MM.1S (cell line): ENCODE results near the gene ZNF267.

Experiments
- DNase-seq: peaks from one replicate; pipeline ENCODE4 v3.0.0-alpha.2; 2015
- H2AFZ ChIP-seq: fragments of 300-600 bp; sonication (generic); 2 replicates; pipeline ENCODE4 v1.6.0; 2016; ENCODE audit warnings: antibody characterized with exemption, low read length
- H3F3A ChIP-seq: fragments of 300-600 bp; sonication (generic); 2 replicates; pipeline ENCODE4 v1.6.1; 2016; ENCODE audit warnings: mild to moderate bottlenecking, antibody characterized with exemption, low read length, moderate library complexity, mixed read lengths; ENCODE audit not compliant: insufficient read depth
- H3K27ac ChIP-seq: fragments of 300-600 bp; sonication (generic); 2 replicates; pipeline ENCODE4 v1.5.1; 2016; ENCODE audit warnings: mild to moderate bottlenecking, low read length
- H3K27me3 ChIP-seq: fragments of 300-600 bp; sonication (generic); replicated peaks from 2 replicates; pipeline ENCODE4 v1.6.0; 2016; ENCODE audit warnings: low read length; ENCODE audit not compliant: insufficient read depth
- H3K36me3 ChIP-seq: fragments of 300-600 bp; sonication (generic); replicated peaks from 2 replicates; pipeline ENCODE4 v1.6.1; 2016; ENCODE audit warnings: mild to moderate bottlenecking, low read length, mixed read lengths; ENCODE audit not compliant: insufficient read depth
- H3K4me1 ChIP-seq: fragments of 300-600 bp; sonication (generic); 2 replicates; pipeline ENCODE4 v1.6.1; 2016; ENCODE audit warnings: low read length, mixed read lengths
- H3K4me2 ChIP-seq: fragments of 300-600 bp; sonication (generic); 2 replicates; pipeline ENCODE4 v1.6.0; 2016; ENCODE audit warnings: low read depth, low read length
- H3K4me3 ChIP-seq: fragments of 300-600 bp; sonication (generic); 2 replicates; pipeline ENCODE4 v1.5.1; 2016; ENCODE audit warnings: low read length, mixed read lengths
- H3K79me2 ChIP-seq: fragments of 300-600 bp; sonication (generic); 2 replicates; pipeline ENCODE4 v1.6.1; 2016; ENCODE audit warnings: mixed run types, low read length, mixed read lengths
- H3K9ac ChIP-seq: fragments of 300-600 bp; sonication (generic); 2 replicates; pipeline ENCODE4 v1.6.1; 2016; ENCODE audit warnings: low read length, mixed read lengths
- H3K9me2 ChIP-seq: fragments of 300-600 bp; sonication (generic); replicated peaks from 2 replicates; pipeline ENCODE4 v1.6.1; 2016; ENCODE audit warnings: mild to moderate bottlenecking, low read length, mixed read lengths; ENCODE audit not compliant: insufficient read depth
- H3K9me3 ChIP-seq: fragments of 300-600 bp; sonication (generic); replicated peaks from 2 replicates; pipeline ENCODE4 v1.6.1; 2016; ENCODE audit warnings: mild to moderate bottlenecking, low read length, mixed read lengths; ENCODE audit not compliant: insufficient read depth
- H4K20me1 ChIP-seq: fragments of 300-600 bp; sonication (generic); 2 replicates; pipeline ENCODE4 v1.6.1; 2016; ENCODE audit warnings: mild to moderate bottlenecking, low read length, moderate library complexity, mixed read lengths; ENCODE audit not compliant: insufficient read depth
- EZH2 ChIP-seq: fragments of 300-600 bp; sonication (generic); optimal IDR thresholded peaks from 2 replicates; pipeline ENCODE3; 2017; ENCODE audit warnings: low read depth, mild to moderate bottlenecking, antibody characterized with exemption, low read length, mixed read lengths
- EZH2phosphoT487 ChIP-seq: fragments of 300-600 bp; sonication (generic); IDR thresholded peaks from 2 replicates; pipeline ENCODE4 v1.6.1; 2018; ENCODE audit warnings: antibody characterized with exemption, low read length
- TF ChIP-seq, protein P1 (sequence below): fragments of 300-600 bp; sonication (generic); IDR thresholded peaks from 2 replicates; pipeline ENCODE4 v1.5.1; 2016; ENCODE audit warnings: antibody characterized with exemption, low read length, mixed read lengths

Gene ZNF267

DNA sequence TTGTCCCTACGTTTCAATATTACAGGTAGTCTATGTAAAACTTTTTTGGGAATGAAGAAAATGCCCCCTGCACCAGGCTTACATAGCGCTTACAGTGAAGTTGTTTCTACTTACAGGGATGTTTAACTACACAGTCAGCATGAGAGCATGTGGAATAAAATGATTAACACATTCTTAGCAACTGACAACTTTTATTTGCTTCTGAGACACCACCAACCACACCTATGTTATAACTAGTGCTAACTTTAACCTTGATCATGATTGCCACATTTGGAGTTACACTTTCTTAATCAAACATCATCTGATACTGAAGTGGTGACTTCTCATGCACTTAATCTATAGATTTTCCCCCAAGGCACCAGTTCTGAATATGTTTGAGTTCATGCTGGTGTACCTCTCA is 20.3 kb upstream of the ZNF267 start:
- TF ChIP-seq, protein P1, sequence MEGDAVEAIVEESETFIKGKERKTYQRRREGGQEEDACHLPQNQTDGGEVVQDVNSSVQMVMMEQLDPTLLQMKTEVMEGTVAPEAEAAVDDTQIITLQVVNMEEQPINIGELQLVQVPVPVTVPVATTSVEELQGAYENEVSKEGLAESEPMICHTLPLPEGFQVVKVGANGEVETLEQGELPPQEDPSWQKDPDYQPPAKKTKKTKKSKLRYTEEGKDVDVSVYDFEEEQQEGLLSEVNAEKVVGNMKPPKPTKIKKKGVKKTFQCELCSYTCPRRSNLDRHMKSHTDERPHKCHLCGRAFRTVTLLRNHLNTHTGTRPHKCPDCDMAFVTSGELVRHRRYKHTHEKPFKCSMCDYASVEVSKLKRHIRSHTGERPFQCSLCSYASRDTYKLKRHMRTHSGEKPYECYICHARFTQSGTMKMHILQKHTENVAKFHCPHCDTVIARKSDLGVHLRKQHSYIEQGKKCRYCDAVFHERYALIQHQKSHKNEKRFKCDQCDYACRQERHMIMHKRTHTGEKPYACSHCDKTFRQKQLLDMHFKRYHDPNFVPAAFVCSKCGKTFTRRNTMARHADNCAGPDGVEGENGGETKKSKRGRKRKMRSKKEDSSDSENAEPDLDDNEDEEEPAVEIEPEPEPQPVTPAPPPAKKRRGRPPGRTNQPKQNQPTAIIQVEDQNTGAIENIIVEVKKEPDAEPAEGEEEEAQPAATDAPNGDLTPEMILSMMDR, result no peak
- TF ChIP-seq EZH2 (no peak), EZH2phosphoT487 (no peak)
- Histone ChIP-seq H3K4me2 (no peak overlapping the region), H3K9me2 (no peaks in the 10 kb centered on the region), H3K4me3 (no peak overlapping the region), H3K9ac (no peak overlapping the region), H3K9me3 (no peaks in the 10 kb centered on the region), H2AFZ (no peak overlapping the region), H3K4me1 (no peaks in the 10 kb centered on the region), H3K79me2 (no peaks in the 10 kb centered on the region), H3K27me3 (no peaks in the 10 kb centered on the region), H3F3A (no peaks in the 10 kb centered on the region), H4K20me1 (no peaks in the 10 kb centered on the region), H3K27ac (no peak overlapping the region), H3K36me3 (no peaks in the 10 kb centered on the region)
- no peak for DNase-seq

DNA sequence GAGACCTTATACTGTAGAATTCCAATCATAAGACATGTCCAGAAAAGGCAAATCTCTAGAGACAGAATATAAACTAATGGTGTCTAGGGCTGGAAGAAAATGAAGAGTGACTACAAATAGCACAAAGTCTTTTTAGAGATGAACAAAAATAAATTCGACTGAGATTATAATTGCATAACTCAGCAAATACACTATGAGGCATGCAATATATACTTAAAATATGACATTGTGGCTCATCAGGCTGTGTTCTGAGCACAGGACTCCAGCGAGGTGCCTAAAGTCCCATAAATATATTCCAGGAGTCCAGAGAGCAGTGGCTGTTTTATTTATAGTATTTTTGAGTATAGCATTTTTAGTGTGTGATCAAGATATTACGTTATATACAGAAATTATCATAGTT is 13.1 kb upstream of the ZNF267 start:
- H3K9me3 ChIP-seq, result no peaks in the 10 kb centered on the region
- DNase-seq, result no peak
- TF ChIP-seq EZH2 (no peak), EZH2phosphoT487 (no peak)
- TF ChIP-seq, protein P1, result no peak
- H3K9ac ChIP-seq, result no peak overlapping the region
- no peaks in the 10 kb centered on the region for H3K4me1 ChIP-seq
- H4K20me1 ChIP-seq, result no peaks in the 10 kb centered on the region
- H3K9me2 ChIP-seq, result no peaks in the 10 kb centered on the region
- no peak overlapping the region for H2AFZ ChIP-seq
- no peaks in the 10 kb centered on the region for H3K79me2 ChIP-seq
- H3K4me2 ChIP-seq, result no peak overlapping the region
- no peaks in the 10 kb centered on the region for H3F3A ChIP-seq
- no peak overlapping the region for H3K27ac ChIP-seq
- no peaks in the 10 kb centered on the region for H3K36me3 ChIP-seq
- H3K27me3 ChIP-seq, result no peaks in the 10 kb centered on the region
- H3K4me3 ChIP-seq, result no peak overlapping the region

DNA sequence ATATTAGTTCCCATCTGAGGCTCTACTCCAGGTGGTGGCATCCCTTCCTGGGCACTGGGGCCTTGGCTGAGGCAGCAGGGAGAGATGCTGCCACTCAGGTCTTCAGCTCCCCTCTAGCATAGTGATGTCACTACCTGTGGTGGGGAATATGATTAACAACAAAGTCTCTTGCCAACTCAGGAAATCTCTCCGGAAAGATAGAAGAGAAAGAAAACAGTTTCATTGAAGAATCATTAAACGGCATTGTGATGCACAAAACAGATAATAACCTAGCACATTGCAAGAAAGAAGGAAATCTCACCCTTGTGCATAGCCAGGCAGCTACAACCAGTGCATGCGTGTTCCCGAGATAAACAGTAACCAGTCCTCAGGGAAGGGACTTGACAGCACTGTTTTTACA is 12.2 kb upstream of the ZNF267 start:
- no peaks in the 10 kb centered on the region for H4K20me1 ChIP-seq
- no peak overlapping the region for H3K9ac ChIP-seq
- H3K27me3 ChIP-seq, result no peaks in the 10 kb centered on the region
- H3K4me1 ChIP-seq, result no peaks in the 10 kb centered on the region
- H3K36me3 ChIP-seq, result no peaks in the 10 kb centered on the region
- no peaks in the 10 kb centered on the region for H3K9me2 ChIP-seq
- H3K4me2 ChIP-seq, result no peak overlapping the region
- H3K9me3 ChIP-seq, result no peaks in the 10 kb centered on the region
- no peak overlapping the region for H3K4me3 ChIP-seq
- no peak overlapping the region for H3K27ac ChIP-seq
- no peak overlapping the region for H2AFZ ChIP-seq
- no peaks in the 10 kb centered on the region for H3K79me2 ChIP-seq
- no peak for DNase-seq
- TF ChIP-seq EZH2phosphoT487 (no peak), EZH2 (no peak)
- TF ChIP-seq, protein P1, result no peak
- no peaks in the 10 kb centered on the region for H3F3A ChIP-seq

DNA sequence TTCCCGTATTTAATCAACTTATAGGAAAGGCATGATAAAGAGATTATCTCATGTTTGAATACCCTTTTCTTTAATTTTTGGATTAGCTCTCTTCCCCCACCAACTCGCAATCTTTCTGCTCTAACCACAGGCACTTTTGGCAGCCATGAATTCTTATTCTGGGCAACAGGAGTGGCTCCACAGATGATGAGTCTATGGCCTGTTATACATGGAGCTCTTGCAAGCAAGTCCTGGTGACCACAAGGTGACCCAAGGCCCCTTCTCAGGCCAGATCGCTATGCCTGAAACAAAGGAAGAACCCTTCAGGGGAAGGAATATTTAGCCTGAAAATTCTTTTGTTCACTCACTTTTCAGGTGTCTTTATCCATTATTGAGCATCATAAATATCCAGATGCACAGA is 10.8 kb upstream of the ZNF267 start:
- no peaks in the 10 kb centered on the region for H3K27me3 ChIP-seq
- no peaks in the 10 kb centered on the region for H3K9me3 ChIP-seq
- DNase-seq, result no peak
- H3K4me2 ChIP-seq, result no peak overlapping the region
- H2AFZ ChIP-seq, result no peak overlapping the region
- no peaks in the 10 kb centered on the region for H3K36me3 ChIP-seq
- H3K4me1 ChIP-seq, result no peaks in the 10 kb centered on the region
- no peak overlapping the region for H3K4me3 ChIP-seq
- no peaks in the 10 kb centered on the region for H3F3A ChIP-seq
- H3K9ac ChIP-seq, result no peak overlapping the region
- H3K9me2 ChIP-seq, result no peaks in the 10 kb centered on the region
- H3K27ac ChIP-seq, result no peak overlapping the region
- no peaks in the 10 kb centered on the region for H4K20me1 ChIP-seq
- TF ChIP-seq, protein P1, result no peak
- no peak for TF ChIP-seq EZH2phosphoT487
- TF ChIP-seq EZH2, result no peak
- no peaks in the 10 kb centered on the region for H3K79me2 ChIP-seq
